GM19023 (cell line): Measurements from ENCODE around the gene MAGI1.
"Not testable (repeated sequence)": the region's sequence is repeated elsewhere in the genome, so short reads cannot be mapped to it uniquely, and the experiment has no call there.

Experiments
- ATAC-seq: cut with Tn5 transposase; IDR thresholded peaks from one replicate; pipeline ENCODE4 v1.9.1; 2021; ENCODE audit warnings: mild to moderate bottlenecking, moderate library complexity; ENCODE audit not compliant: unreplicated experiment

MAGI1 gene

DNA sequence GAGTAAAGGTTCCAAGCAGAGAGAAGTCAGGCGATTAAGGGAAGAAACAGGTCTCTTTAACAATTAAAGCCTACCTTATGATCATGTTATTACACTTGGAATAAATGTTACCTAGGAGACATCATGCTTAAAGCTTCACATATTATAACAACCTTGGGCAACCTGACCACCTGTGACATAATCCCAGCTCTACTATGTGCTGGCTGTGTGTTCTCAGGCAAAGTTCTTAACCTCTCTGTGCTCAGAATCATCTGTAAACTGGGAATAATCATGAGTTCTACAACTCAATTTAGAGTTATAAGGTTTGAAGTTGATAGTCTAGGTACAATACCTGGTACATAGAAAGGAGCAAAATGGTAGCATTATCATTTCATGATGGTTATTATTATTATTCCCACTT, 159.3 kb downstream of the MAGI1 start:
- ATAC-seq, result no peak

- no peak for ATAC-seq
Observed at GRCh38 chr3:65878831-65879230, 159.9 kb downstream of the MAGI1 start.

DNA sequence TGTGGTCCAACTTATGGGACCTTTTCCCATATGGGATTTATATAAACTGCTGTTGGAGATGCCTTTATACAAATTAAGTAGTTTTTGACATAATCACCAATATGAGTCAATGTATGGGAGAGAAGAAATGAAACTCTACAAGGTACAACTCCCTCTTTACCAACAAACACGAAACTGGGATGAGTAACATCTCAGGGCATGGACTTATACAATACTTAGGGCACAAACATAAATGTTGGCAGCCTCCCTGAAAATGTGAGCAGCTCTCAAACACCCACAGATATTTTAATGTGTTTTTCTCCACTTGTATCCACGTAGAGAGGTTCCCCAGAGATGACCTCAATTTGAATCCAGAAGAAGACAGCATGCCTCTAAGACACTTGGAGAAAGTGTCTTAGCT, 161.6 kb downstream of the MAGI1 start:
- no peak for ATAC-seq

DNA sequence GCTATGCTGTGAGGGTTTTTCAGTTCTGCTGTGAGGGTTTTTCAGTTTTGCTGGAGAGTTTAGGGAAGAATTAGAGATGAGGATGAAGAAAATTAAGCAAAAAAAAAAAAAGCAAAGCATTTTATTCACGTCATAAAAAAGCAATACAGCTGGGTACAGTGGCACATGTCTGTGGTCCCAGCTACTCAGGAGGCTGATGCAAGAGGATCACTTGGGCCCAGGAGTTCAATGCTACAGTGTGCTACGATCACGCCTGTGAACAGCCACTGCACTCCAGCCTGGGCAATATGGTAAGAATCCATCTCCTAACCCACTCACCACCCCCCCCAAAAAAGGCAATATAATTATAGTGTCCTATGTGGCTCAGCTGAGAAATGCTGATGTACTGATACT, 162.7 kb downstream of the MAGI1 start:
- ATAC-seq, result no peak

GRCh38 chr3:65875393-65876027, 163.2 kb downstream of the MAGI1 start:
- ATAC-seq, result no peak

GRCh38 chr3:65873869-65874268, 164.8 kb downstream of the MAGI1 start:
- ATAC-seq, result no peak

GRCh38 chr3:65873028-65873427, 165.7 kb downstream of the MAGI1 start:
- ATAC-seq, result no peak

DNA sequence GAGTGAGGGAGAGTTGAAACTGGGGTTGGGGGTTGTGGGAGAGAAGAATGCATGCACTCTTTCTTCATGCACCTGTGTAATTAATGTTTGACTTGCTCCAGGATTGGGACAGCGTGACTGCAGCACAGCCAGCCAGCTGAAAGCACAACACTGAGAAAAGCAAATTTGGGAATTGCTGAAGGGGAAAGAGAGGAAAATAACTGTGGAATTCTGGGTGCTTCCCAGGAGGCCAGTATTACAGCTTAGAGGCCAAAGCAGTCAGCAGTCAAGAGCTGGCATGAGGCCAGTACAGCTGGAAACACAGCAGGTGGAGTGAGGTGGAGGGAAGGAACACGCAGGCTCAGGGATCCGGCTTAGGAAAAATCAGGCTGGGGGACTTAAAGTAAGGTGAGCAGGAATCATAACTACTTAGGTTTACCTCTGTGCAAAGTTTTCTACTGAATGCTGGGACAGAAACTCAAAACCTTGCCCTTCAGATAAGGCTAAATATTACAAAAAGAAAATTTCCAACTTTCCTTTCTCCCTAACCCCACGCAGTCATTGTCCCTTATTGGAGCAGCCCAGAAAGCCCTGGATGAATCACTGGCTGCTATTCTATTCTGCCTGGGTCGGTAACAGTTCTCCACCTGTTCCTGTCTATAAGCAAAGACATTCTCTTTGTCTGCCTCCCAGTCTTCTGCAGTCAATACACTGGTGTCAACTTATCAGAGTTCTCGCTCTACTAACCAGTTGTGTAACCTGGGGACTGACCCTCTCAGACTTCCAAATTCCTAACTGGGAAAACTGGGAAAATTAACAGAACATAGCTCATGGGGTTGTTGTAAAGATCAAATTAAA, 167.2 kb downstream of the MAGI1 start:
- no peak for ATAC-seq

DNA sequence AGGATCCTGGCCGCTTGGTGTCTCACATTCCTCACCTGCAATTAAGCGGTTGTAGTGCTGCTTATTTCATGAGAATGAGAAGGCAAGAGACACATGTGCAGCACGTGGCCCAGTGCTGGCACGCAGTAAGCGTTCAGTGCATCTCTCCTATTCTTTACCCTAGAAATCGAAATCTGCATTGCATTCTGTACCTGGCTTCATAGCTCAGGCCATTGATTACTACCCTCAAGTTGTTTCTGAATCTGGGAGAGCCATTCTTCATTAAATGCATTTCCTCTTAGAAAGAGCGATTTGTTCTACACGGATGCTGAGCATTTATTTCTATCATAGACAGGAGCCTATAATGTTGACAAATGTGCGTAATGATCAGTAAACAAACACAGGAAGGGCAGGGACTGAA, 168.9 kb downstream of the MAGI1 start:
- no peak for ATAC-seq

DNA sequence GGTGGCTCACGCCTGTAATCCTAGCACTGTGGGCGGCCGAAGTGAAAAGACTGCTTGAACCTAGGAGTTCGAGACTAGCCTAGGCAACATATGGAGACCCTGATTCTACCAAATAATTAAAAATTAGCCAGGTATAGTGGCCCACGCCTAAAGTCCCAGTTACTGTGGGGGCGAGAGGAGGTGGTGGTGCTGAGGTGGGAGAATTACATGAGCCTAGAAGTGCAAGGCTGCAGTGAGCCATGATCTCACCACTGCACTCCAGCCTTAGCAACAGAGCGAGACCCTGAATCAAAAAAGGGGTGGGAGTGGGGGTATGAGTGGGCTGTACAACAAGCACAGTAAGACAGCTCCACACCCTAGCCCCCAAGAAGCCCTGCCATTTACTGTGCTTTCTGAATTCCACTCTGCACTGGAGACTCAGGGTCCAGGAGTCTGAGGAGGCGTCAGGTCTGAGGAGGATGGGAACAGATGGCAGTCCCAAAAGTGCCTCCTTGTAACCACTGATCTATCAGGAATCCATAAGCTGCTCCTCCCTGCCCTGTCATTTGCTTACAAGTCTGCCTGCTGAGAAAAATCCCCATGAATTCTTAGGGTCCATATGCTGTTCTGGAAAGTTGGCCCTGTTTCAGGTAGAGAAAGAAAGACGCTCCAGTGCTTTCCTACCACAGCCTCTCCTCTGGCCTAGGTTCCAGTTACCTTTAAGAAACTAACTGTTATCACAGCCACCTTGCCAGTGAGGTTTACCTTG, 171.1 kb downstream of the MAGI1 start:
- ATAC-seq, result no peak

DNA sequence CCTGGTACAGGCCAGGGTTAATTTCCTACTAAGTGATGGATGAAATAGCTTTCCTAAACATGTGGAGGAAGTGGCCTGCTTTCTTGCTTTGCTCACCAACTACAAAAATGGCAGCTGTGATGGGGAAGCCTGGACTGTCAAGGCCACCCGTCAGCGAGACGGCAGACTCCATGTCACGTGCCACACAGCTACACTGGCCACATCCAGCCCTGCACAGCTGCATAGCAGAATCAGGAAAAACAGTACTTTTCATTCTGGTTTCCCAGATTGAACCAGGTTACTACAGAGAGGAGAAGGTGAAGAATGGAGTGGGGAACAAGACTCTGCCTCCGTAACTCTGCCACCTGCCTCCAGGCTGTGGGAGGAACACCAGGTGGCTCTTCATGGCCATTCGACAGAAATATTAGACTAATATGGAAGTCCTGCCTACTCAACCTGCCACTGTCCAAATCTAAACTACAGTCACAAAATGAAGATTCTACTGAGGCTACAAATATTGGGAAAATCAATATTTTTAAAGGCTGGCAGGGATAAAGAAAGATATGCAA, 174.3 kb downstream of the MAGI1 start:
- ATAC-seq, result no peak

DNA sequence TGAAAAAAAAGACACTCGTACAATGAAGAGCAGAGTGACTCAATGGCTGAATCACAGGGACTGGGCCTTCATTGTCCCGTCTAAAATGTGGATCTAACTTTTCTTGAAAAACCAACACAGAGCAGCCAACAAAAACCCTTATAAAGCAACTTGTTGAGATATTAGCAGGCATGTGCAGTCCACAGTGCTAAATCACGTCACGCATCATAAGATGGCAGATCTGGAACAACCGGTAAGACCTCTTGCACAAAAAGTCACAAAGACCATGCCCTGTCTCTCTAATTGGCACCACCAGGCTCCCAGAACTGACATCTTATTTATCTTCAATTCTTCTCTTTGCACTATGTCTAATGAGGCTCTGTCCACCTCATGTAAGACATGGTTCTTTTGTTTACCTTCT, 177.0 kb downstream of the MAGI1 start:
- no peak for ATAC-seq

GRCh38 chr3:65859612-65860011, 179.1 kb downstream of the MAGI1 start:
- not testable (repeated sequence) for ATAC-seq

- ATAC-seq, result no peak
Observed at GRCh38 chr3:65858749-65859148, 180.0 kb downstream of the MAGI1 start.

- no peak for ATAC-seq
Observed at GRCh38 chr3:65857327-65857726, 181.4 kb downstream of the MAGI1 start.

GRCh38 chr3:65856907-65857306, 181.8 kb downstream of the MAGI1 start:
- no peak for ATAC-seq

GRCh38 chr3:65855370-65856100, 183.2 kb downstream of the MAGI1 start:
- no peak for ATAC-seq

GRCh38 chr3:65854606-65855304, 184.0 kb downstream of the MAGI1 start:
- no peak for ATAC-seq

DNA sequence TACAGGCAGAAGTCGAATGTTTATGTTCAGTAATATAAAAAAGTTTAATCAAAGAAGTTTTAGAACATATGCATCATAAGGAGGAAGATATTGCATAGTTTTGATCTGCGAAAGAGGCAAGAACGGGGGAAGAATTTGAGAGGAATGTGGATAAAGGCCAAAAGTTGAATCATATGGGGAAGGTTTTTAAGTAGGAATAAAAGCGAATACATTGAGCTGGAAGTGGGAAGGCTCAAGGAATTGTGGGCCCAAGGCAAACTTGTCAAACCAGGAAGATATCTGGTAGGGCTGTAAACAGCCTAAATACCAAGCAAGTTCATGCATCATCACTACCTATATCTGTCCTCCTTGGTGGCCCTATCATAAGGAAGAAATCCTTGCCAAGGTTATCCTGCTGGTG, 186.9 kb downstream of the MAGI1 start:
- ATAC-seq, result no peak

- ATAC-seq, result no peak
Observed at GRCh38 chr3:65850261-65850660, 188.5 kb downstream of the MAGI1 start.
